Mesendoderm (in vitro differentiated cells): ENCODE results near the gene TBKBP1.

Experiments used
- DNase-seq: peaks from one replicate; pipeline ENCODE4 v3.0.0; 2013
- H2AK5ac ChIP-seq: 2 replicates; pipeline ENCODE4 v1.6.1; 2013; ENCODE audit warnings: low read length, inconsistent platforms
- H2BK120ac ChIP-seq: 2 replicates; pipeline ENCODE4 v1.6.1; 2013; ENCODE audit warnings: low read depth, mild to moderate bottlenecking, low read length, moderate library complexity, mixed read lengths
- H2BK15ac ChIP-seq: replicated peaks from 2 replicates; pipeline ENCODE4 v1.6.1; 2013; ENCODE audit warnings: low read depth, mild to moderate bottlenecking, moderate library complexity
- H2BK5ac ChIP-seq: 2 replicates; pipeline ENCODE4 v1.6.1; 2013; ENCODE audit warnings: low read length, inconsistent platforms
- H3K18ac ChIP-seq: 2 replicates; pipeline ENCODE4 v1.6.1; 2013; ENCODE audit warnings: mild to moderate bottlenecking, low read length, mixed read lengths
- H3K23ac ChIP-seq: one replicate; pipeline ENCODE4 v1.6.1; 2013; ENCODE audit warnings: low read length
- H3K27ac ChIP-seq: 2 replicates; pipeline ENCODE4 v1.5.1; 2013; ENCODE audit warnings: low read depth, mild to moderate bottlenecking, inconsistent platforms, low read length, moderate library complexity
- H3K27me3 ChIP-seq: 2 replicates; pipeline ENCODE4 v1.6.1; 2013; ENCODE audit warnings: low read length, control low read depth, mild to moderate bottlenecking, inconsistent platforms; ENCODE audit not compliant: insufficient read depth, poor library complexity
- H3K36me3 ChIP-seq: 2 replicates; pipeline ENCODE4 v1.6.1; 2013; ENCODE audit warnings: low read length, inconsistent platforms; ENCODE audit not compliant: control insufficient read depth, insufficient read depth
- H3K4ac ChIP-seq: one replicate; pipeline ENCODE4 v1.6.1; 2013; ENCODE audit warnings: low read depth, mild to moderate bottlenecking, low read length, moderate library complexity
- H3K4me1 ChIP-seq: 2 replicates; pipeline ENCODE4 v1.6.1; 2013; ENCODE audit warnings: low read depth, low read length, inconsistent platforms; ENCODE audit not compliant: control insufficient read depth
- H3K4me2 ChIP-seq: 2 replicates; pipeline ENCODE4 v1.6.1; 2013; ENCODE audit warnings: low read length
- H3K4me3 ChIP-seq: 2 replicates; pipeline ENCODE4 v1.5.1; 2013; ENCODE audit warnings: mild to moderate bottlenecking, low read length
- H3K56ac ChIP-seq: one replicate; pipeline ENCODE4 v1.6.1; 2013; ENCODE audit warnings: low read length
- H3K79me1 ChIP-seq: 2 replicates; pipeline ENCODE4 v1.6.1; 2013; ENCODE audit warnings: low read length, inconsistent platforms
- H3K79me2 ChIP-seq: 2 replicates; pipeline ENCODE4 v1.6.1; 2013; ENCODE audit warnings: mild to moderate bottlenecking, low read length; ENCODE audit not compliant: control insufficient read depth, insufficient read depth
- H3K9ac ChIP-seq: 2 replicates; pipeline ENCODE4 v1.6.1; 2013; ENCODE audit warnings: low read length, inconsistent platforms
- H4K5ac ChIP-seq: one replicate; pipeline ENCODE4 v1.6.1; 2013; ENCODE audit warnings: low read length
- H4K8ac ChIP-seq: one replicate; pipeline ENCODE4 v1.6.1; 2013; ENCODE audit warnings: low read depth, mild to moderate bottlenecking, control low read depth, low read length, moderate library complexity
- WGBS: extraction: QIAGEN DNeasy Blood & Tissue Kit; methylation state at CpG from one replicate; pipeline ENCODE4 v1.1.7; 2013; ENCODE audit warnings: low lambda C conversion rate, missing lambda C conversion rate; ENCODE audit not compliant: insufficient coverage; ENCODE audit errors: extremely low coverage; 5-methylcytosine and 5-hydroxymethylcytosine counted together

TBKBP1 gene

GRCh38 chr17:47692895-47693730 lies 848 bp upstream of the TBKBP1 start:
- no peak overlapping the region for H4K8ac ChIP-seq
- peak; percentile 68 for DNase-seq
- peak overlapping the region; percentile 5 for H2BK5ac ChIP-seq
- H3K27me3 ChIP-seq: no peaks in the 10 kb centered on the region
- H3K79me1 ChIP-seq: no peaks in the 10 kb centered on the region
- H3K36me3 ChIP-seq: no peaks in the 10 kb centered on the region
- H3K4ac ChIP-seq: peak overlapping the region; percentile 90
- H3K27ac ChIP-seq: peak overlapping the region; percentile 93
- peak overlapping the region; percentile 62 for H3K9ac ChIP-seq
- peak overlapping the region; percentile 96 for H3K18ac ChIP-seq
- H3K4me2 ChIP-seq: peak overlapping the region; percentile 40
- H3K4me3 ChIP-seq: peak overlapping the region; percentile 24
- no peak overlapping the region for H4K5ac ChIP-seq
- H2BK15ac ChIP-seq: no peak overlapping the region
- WGBS: no CpG with 5 or more reads among the region's 10 CpGs
- no peaks in the 10 kb centered on the region for H3K79me2 ChIP-seq
- peaks cover 9% of the 10 kb centered on the region for H3K4me1 ChIP-seq
- no peak overlapping the region for H3K23ac ChIP-seq
- H2AK5ac ChIP-seq: no peak overlapping the region
- H3K56ac ChIP-seq: peak overlapping the region; percentile 80
- peak overlapping the region; percentile 34 for H2BK120ac ChIP-seq

- no peak for DNase-seq
- WGBS: no CpG with 5 or more reads among the region's 65 CpGs
These were observed 844 bp downstream of the TBKBP1 start for GRCh38 chr17:47694581-47695428.

GRCh38 chr17:47695429-47696376 lies 1.7 kb downstream of the TBKBP1 start:
- Histone ChIP-seq H2BK15ac (no peak overlapping the region), H4K5ac (no peak overlapping the region), H3K27ac (peak overlapping the region; percentile 46), H3K36me3 (no peaks in the 10 kb centered on the region), H3K18ac (no peak overlapping the region), H3K4me2 (peak overlapping the region; percentile 61), H2BK5ac (peak overlapping the region; percentile 26), H2AK5ac (no peak overlapping the region), H4K8ac (no peak overlapping the region), H3K23ac (no peak overlapping the region), H3K4ac (no peak overlapping the region), H3K56ac (peak overlapping the region; percentile 96), H3K27me3 (no peaks in the 10 kb centered on the region), H3K4me3 (peak overlapping the region; percentile 50), H3K9ac (peak overlapping the region; percentile 75), H3K4me1 (peaks cover 9% of the 10 kb centered on the region), H3K79me2 (no peaks in the 10 kb centered on the region), H3K79me1 (no peaks in the 10 kb centered on the region), H2BK120ac (no peak overlapping the region)
- DNase-seq: peak; percentile 65
- no CpG with 5 or more reads among the region's 47 CpGs for WGBS

More at GRCh38 chr17:47694581-47695428, 844 bp downstream of the TBKBP1 start:
- H4K8ac ChIP-seq: no peak overlapping the region
- no peaks in the 10 kb centered on the region for H3K79me2 ChIP-seq
- peak overlapping the region; percentile 96 for H3K56ac ChIP-seq
- H3K27ac ChIP-seq: peak overlapping the region; percentile 92
- H2BK120ac ChIP-seq: peak overlapping the region; percentile 75
- H2AK5ac ChIP-seq: no peak overlapping the region
- H3K36me3 ChIP-seq: no peaks in the 10 kb centered on the region
- H2BK15ac ChIP-seq: no peak overlapping the region
- peak overlapping the region; percentile 26 for H2BK5ac ChIP-seq
- H3K18ac ChIP-seq: peak overlapping the region; percentile 96
- peak overlapping the region; percentile 50 for H3K4me3 ChIP-seq
- H3K4me1 ChIP-seq: peaks cover 9% of the 10 kb centered on the region
- H3K9ac ChIP-seq: peak overlapping the region; percentile 75
- peak overlapping the region; percentile 61 for H3K4me2 ChIP-seq
- no peaks in the 10 kb centered on the region for H3K27me3 ChIP-seq
- H3K23ac ChIP-seq: no peak overlapping the region
- H4K5ac ChIP-seq: no peak overlapping the region
- peak overlapping the region; percentile 90 for H3K4ac ChIP-seq
- no peaks in the 10 kb centered on the region for H3K79me1 ChIP-seq

DNA sequence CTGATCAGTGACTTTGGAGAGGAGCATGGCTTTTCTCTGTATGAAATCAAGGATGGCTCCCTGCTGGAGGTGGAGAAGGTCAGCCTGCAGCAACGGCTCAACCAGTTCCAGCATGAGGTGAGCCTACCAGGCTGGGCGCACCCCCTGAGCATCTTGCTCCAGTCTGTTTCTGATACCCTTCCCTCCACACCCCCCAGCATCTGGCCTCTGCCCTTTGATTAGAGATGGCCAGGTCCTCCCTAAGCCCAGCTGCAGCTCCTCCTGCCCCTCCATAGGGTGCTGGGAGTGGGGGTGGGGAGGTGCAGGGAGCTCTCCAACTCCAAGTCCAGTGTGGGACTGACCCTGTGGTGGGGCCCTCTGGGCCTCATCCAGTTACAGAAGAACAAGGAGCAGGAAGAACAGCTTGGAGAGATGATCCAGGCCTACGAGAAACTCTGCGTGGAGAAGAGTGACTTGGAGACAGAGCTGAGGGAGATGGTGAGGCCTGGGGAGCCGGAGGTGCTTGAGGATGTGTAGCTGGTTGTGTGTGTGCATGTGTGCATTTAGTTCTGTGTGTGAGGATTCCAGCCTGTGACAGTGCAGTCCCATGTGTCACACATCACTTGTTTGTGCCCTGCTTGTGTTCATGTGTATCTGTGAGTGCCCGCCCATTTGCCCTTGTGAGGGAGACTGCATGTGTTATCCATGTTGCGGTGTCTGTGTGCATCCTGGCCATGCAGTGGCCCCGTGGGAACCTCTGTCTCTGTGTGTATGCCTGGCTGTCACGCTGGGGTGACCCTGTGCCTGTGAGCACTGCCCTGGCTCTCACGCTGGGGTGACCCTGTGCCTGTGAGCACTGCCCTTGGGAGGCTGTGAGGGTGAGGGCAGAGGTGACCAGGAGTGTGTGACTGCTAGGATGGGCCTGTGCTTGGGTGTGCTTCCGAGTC lies 3.0 kb downstream of the TBKBP1 start:
- Histone ChIP-seq H3K79me1 (no peaks in the 10 kb centered on the region), H3K79me2 (no peaks in the 10 kb centered on the region)

More for the DNA sequence above, 3.0 kb downstream of the TBKBP1 start:
- Histone ChIP-seq H3K18ac (no peak overlapping the region), H4K5ac (no peak overlapping the region), H3K56ac (no peak overlapping the region), H4K8ac (no peak overlapping the region), H3K9ac (no peak overlapping the region), H3K4me3 (no peak overlapping the region), H3K4me1 (peaks cover 9% of the 10 kb centered on the region), H3K36me3 (no peaks in the 10 kb centered on the region), H2AK5ac (no peak overlapping the region), H2BK15ac (no peak overlapping the region), H3K23ac (no peak overlapping the region), H3K4ac (no peak overlapping the region), H2BK5ac (no peak overlapping the region), H3K4me2 (no peak overlapping the region), H2BK120ac (no peak overlapping the region), H3K27ac (no peak overlapping the region), H3K27me3 (no peaks in the 10 kb centered on the region)
- DNase-seq: no peak
- WGBS: no CpG with 5 or more reads among the region's 11 CpGs
